MG63 (cell line): ENCODE results near the gene NRAP. TPM values are rescaled to one million over a fixed set of nuclear protein-coding genes. Genes with fewer than 3 reads are reported as not detected.
A peak's percentile ranks its signal among the peaks of the same experiment; 100 is the strongest.
"Not testable (repeated sequence)": the region's sequence is repeated elsewhere in the genome, so short reads cannot be mapped to it uniquely, and the experiment has no call there.

Experiments used
- DNase-seq: peaks from one replicate; pipeline ENCODE4 v3.0.0-alpha.2; 2020
- H3K27me3 ChIP-seq: fragments of 250-450 bp; sonication (Bioruptor Pico); 2 replicates; pipeline ENCODE4 v1.5.1; 2020; ENCODE audit warnings: mild to moderate bottlenecking, moderate library complexity
- H3K36me3 ChIP-seq: fragments of 250-450 bp; sonication (Bioruptor Pico); 2 replicates; pipeline ENCODE4 v1.5.1; 2020; ENCODE audit warnings: mild to moderate bottlenecking, moderate library complexity
- H3K4me3 ChIP-seq: fragments of 250-450 bp; sonication (Bioruptor Pico); 2 replicates; pipeline ENCODE4 v1.5.1; 2020; ENCODE audit warnings: mild to moderate bottlenecking, moderate library complexity
- H3K9me3 ChIP-seq: fragments of 250-450 bp; sonication (Bioruptor Pico); 2 replicates; pipeline ENCODE4 v1.5.1; 2020; ENCODE audit warnings: mild to moderate bottlenecking, moderate library complexity
- total RNA-seq: library from RNA; depleted of rRNA; stranded (reverse); fragments of >200 nt; shearing (Covaris generic); gene quantifications from 2 replicates; pipeline ENCODE4 v1.2.3, GENCODE V29; 2014; ENCODE audit warnings: low replicate concordance

NRAP gene
- total RNA-seq, 1 experiment from 2014 or later = not detected

DNA sequence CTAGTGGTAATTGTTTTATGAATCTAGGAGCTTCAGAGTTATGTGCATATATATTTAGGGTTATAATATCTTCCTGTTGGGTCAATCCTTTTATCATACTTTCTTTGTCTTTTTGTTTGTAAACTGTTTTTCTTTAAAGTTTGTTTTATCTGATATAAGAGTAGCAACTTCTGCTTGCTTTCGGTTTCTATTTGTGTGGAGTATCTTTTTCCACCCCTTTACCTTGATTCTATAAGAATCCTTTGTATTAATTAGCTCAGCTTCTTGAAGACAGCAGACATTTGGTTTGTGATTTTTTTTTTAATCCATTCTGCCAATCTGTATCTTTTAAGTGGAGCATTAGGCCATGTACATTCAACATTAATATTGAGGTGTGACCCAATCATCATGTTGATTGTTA lies 25.2 kb upstream of the NRAP start:
- H3K27me3 ChIP-seq = no peaks in the 10 kb centered on the region
- H3K4me3 ChIP-seq = no peak overlapping the region
- no peak for DNase-seq
- H3K36me3 ChIP-seq = peaks cover 21% of the 10 kb centered on the region
- peaks cover 39% of the 10 kb centered on the region for H3K9me3 ChIP-seq

- no peak for DNase-seq
- H3K4me3 ChIP-seq = no peak overlapping the region
- peaks cover 19% of the 10 kb centered on the region for H3K36me3 ChIP-seq
- H3K27me3 ChIP-seq = no peaks in the 10 kb centered on the region
- H3K9me3 ChIP-seq = peaks cover 35% of the 10 kb centered on the region
These were observed 23.2 kb upstream of the NRAP start for GRCh38 chr10:113687037-113687436.

GRCh38 chr10:113686028-113686427 lies 22.2 kb upstream of the NRAP start:
- H3K9me3 ChIP-seq = peaks cover 35% of the 10 kb centered on the region
- no peak for DNase-seq
- H3K27me3 ChIP-seq = no peaks in the 10 kb centered on the region
- H3K4me3 ChIP-seq = no peak overlapping the region
- peaks cover 11% of the 10 kb centered on the region for H3K36me3 ChIP-seq

GRCh38 chr10:113683300-113683699 lies 19.5 kb upstream of the NRAP start:
- DNase-seq = no peak
- H3K4me3 ChIP-seq = no peak overlapping the region

GRCh38 chr10:113681533-113682470 lies 18.0 kb upstream of the NRAP start:
- peaks cover 16% of the 10 kb centered on the region for H3K9me3 ChIP-seq
- no peaks in the 10 kb centered on the region for H3K27me3 ChIP-seq
- DNase-seq = no peak
- peaks cover 9% of the 10 kb centered on the region for H3K36me3 ChIP-seq
- no peak overlapping the region for H3K4me3 ChIP-seq

More at GRCh38 chr10:113683300-113683699, 19.5 kb upstream of the NRAP start:
- Histone ChIP-seq H3K36me3 (peaks cover 11% of the 10 kb centered on the region), H3K9me3 (peaks cover 21% of the 10 kb centered on the region), H3K27me3 (no peaks in the 10 kb centered on the region)

GRCh38 chr10:113680190-113681111 lies 16.6 kb upstream of the NRAP start:
- H3K36me3 ChIP-seq = peaks cover 8% of the 10 kb centered on the region
- peaks cover 11% of the 10 kb centered on the region for H3K9me3 ChIP-seq
- no peaks in the 10 kb centered on the region for H3K27me3 ChIP-seq
- DNase-seq = peak; percentile 68
- peak overlapping the region; percentile 93 for H3K4me3 ChIP-seq

DNA sequence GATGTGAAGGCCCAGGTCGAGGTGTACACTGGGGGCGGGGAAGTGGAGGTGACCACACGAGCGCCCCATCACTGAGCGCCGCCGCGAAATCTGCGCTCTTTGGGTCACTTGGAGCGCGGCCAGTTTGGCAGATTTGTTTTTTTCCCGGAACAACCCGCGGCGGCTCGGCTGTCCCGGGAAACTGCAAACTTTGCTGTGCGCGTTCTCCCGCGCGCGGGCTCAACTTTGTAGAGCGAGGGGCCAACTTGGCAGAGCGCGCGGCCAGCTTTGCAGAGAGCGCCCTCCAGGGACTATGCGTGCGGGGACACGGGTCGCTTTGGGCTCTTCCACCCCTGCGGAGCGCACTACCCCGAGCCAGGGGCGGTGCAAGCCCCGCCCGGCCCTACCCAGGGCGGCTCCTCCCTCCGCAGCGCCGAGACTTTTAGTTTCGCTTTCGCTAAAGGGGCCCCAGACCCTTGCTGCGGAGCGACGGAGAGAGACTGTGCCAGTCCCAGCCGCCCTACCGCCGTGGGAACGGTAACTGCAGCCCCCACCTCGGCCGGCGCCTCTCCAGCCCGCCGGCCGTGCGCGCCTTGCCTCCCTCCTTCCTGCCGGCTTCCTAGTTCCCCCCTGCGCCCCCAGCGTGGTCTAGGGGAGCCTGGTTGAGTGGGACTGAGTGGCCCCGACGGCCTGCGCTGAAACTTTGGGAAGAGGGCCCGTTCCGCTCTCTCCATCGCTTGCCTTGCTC lies 15.8 kb upstream of the NRAP start, which contains the start of gene CASP7:
CASP7 (plus strand) TSS at position 450 of the 727 bp plus-strand sequence. CDS start 17,582 bp downstream, outside the sequence.
- peaks cover 4% of the 10 kb centered on the region for H3K9me3 ChIP-seq
- H3K27me3 ChIP-seq = no peaks in the 10 kb centered on the region
- peaks cover 8% of the 10 kb centered on the region for H3K36me3 ChIP-seq
- peak; percentile 77 for DNase-seq
- peak within 1 kb of the TSS; percentile 93 for H3K4me3 ChIP-seq

DNA sequence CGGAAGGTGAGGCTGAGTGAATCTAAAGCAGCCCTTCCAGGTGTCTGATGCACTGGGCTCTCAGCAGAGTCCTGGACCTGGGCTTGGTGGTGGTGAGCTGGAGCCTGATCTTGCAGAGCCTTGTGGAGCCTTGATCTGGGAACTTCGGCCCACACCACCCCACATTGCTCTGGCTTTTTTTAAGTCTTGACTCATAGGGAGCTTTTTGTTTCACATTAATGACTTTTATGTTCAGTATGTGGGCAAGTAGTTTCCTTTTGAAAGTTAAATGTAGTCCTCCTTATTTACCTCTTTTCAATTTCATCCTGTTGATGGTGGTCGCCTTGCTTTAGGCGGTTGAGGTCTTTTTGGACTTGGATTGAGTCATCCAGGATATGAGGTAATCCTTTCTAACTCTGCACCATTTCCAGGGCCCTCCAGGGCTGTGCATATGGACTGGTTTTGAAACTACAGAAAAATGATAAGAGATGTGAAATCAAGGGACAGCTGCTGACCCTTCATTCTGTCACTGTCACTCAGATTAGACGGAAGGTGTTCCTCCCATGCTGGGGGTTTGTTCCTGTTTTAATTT lies 2.9 kb upstream of the NRAP start:
- Histone ChIP-seq H3K9me3 (0 out of 2 replicates have a peak, but pooled peaks cover 4% of the 10 kb centered on the region), H3K4me3 (no peak overlapping the region), H3K36me3 (no peaks in the 10 kb centered on the region), H3K27me3 (no peaks in the 10 kb centered on the region)
- DNase-seq = no peak

GRCh38 chr10:113665806-113666354 lies 2.0 kb upstream of the NRAP start:
- Histone ChIP-seq H3K27me3 (no peaks in the 10 kb centered on the region), H3K9me3 (0 out of 2 replicates have a peak, but pooled peaks cover 4% of the 10 kb centered on the region), H3K4me3 (no peak overlapping the region), H3K36me3 (no peaks in the 10 kb centered on the region)
- peak; percentile 74 for DNase-seq

GRCh38 chr10:113665352-113665751 lies 1.5 kb upstream of the NRAP start:
- Histone ChIP-seq H3K27me3 (no peaks in the 10 kb centered on the region), H3K9me3 (0 out of 2 replicates have a peak, but pooled peaks cover 4% of the 10 kb centered on the region), H3K36me3 (no peaks in the 10 kb centered on the region), H3K4me3 (no peak overlapping the region)
- no peak for DNase-seq

GRCh38 chr10:113663142-113663541 lies 699 bp downstream of the NRAP start:
- no peak for DNase-seq
- no peaks in the 10 kb centered on the region for H3K36me3 ChIP-seq
- no peak overlapping the region for H3K4me3 ChIP-seq
- no peaks in the 10 kb centered on the region for H3K9me3 ChIP-seq
- H3K27me3 ChIP-seq = peaks cover under 1% of the 10 kb centered on the region; the same call in 1 of the 2 replicates

GRCh38 chr10:113661332-113661731 lies 2.5 kb downstream of the NRAP start:
- Histone ChIP-seq H3K27me3 (peaks cover 4% of the 10 kb centered on the region; the same call in 1 of the 2 replicates), H3K9me3 (no peaks in the 10 kb centered on the region), H3K4me3 (no peak overlapping the region), H3K36me3 (no peaks in the 10 kb centered on the region)
- no peak for DNase-seq

- H3K4me3 ChIP-seq = no peak overlapping the region
- peaks cover 9% of the 10 kb centered on the region; the same call in 1 of the 2 replicates for H3K27me3 ChIP-seq
- no peak for DNase-seq
- H3K9me3 ChIP-seq = no peaks in the 10 kb centered on the region
- H3K36me3 ChIP-seq = no peaks in the 10 kb centered on the region
These were observed 6.3 kb downstream of the NRAP start for GRCh38 chr10:113657544-113657943.

DNA sequence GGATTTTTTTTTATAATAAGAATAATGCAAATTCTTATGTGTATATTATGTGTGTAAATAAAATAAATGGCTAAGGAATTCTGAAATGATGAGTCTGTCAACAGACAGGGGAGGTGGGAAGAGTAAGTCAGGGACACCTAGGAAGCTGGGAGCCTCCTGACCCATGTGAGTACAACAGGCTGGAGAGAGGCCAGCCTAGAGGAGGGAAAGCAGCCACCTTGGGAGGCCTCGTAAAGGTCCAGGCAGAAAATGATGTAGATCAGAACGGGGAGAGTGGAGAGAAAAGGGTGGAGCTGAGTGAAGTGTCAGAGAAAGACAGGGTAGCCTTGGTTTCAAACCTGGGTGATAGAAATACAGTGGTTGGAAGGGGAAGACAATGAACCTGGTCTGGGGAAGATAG lies 6.9 kb downstream of the NRAP start:
- Histone ChIP-seq H3K9me3 (no peaks in the 10 kb centered on the region), H3K36me3 (no peaks in the 10 kb centered on the region), H3K27me3 (peaks cover 9% of the 10 kb centered on the region; the same call in 1 of the 2 replicates), H3K4me3 (no peak overlapping the region)
- no peak for DNase-seq

DNA sequence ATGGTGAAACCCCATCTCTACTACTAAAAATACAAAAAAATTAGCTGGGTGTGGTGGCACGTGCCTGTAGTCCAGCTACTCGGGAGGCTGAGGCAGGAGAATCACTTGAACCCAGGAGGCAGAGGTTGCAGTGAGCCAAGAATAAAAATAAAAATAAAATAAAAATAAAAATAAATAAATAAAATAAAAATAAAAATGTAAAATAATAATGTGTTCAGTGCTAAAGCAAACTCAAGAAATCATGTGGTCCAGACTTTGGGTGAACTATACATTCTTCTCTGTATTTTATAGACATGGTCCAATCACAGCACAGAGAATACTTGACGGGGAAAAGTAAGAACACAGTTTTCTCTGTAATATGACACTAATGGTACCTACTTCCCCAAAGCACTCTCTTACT lies 11.4 kb downstream of the NRAP start:
- not testable (repeated sequence) for DNase-seq, H3K27me3 ChIP-seq, H3K4me3 ChIP-seq, H3K36me3 ChIP-seq, H3K9me3 ChIP-seq

DNA sequence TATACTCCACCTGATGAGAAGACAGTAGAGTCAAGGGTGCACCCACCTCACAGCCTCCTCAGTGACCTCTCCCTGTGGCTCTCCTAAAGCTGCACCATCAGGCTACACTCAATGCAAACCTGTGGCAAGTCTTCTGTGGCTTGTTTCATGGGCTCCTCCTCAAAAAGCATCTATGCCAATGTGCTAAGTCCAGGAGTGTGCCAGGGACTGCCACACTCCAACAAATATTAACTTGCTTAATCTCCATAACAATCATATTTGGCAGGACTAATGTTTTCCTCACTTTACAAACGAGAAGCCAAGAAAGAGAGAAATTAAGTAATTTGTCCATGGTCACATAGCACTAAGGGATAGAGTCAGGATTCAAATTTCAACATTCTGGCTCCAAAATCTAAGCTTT lies 11.9 kb downstream of the NRAP start:
- Histone ChIP-seq H3K27me3 (peaks cover 4% of the 10 kb centered on the region; the same call in 1 of the 2 replicates), H3K4me3 (no peak overlapping the region), H3K9me3 (no peaks in the 10 kb centered on the region), H3K36me3 (no peaks in the 10 kb centered on the region)
- no peak for DNase-seq
